OCI-LY1 (cell line): ENCODE results near the gene SORT1.

Experiments
- H2AFZ ChIP-seq: fragments of 200-600 bp; sonication (generic), shearing (Covaris generic); 2 replicates; pipeline ENCODE4 v1.6.0; 2014; ENCODE audit warnings: antibody characterized with exemption, mild to moderate bottlenecking, low read length
- H3F3A ChIP-seq: fragments of 200-600 bp; sonication (generic), shearing (Covaris generic); 2 replicates; pipeline ENCODE4 v1.6.0; 2014; ENCODE audit warnings: mild to moderate bottlenecking, antibody characterized with exemption, low read length, moderate library complexity; ENCODE audit not compliant: insufficient read depth
- H3K27ac ChIP-seq: fragments of 200-600 bp; sonication (generic); 2 replicates; pipeline ENCODE4 v1.5.1; 2014; ENCODE audit warnings: low read length, mixed run types, mild to moderate bottlenecking, low read depth; ENCODE audit not compliant: poor library complexity, severe bottlenecking
- H3K27me3 ChIP-seq: fragments of 200-600 bp; sonication (generic); 2 replicates; pipeline ENCODE4 v1.6.0; 2014; ENCODE audit warnings: antibody characterized with exemption, mild to moderate bottlenecking, low read length, moderate library complexity; ENCODE audit not compliant: insufficient read depth
- H3K36me3 ChIP-seq: fragments of 200-600 bp; sonication (generic); 2 replicates; pipeline ENCODE4 v1.6.1; 2014; ENCODE audit warnings: mild to moderate bottlenecking, antibody characterized with exemption, low read length, moderate library complexity, mixed read lengths; ENCODE audit not compliant: insufficient read depth
- H3K4me1 ChIP-seq: fragments of 200-600 bp; sonication (generic); 2 replicates; pipeline ENCODE4 v1.5.1; 2014; ENCODE audit warnings: mild to moderate bottlenecking, low read length, moderate library complexity; ENCODE audit not compliant: insufficient read depth, severe bottlenecking
- H3K4me2 ChIP-seq: fragments of 200-600 bp; sonication (generic), shearing (Covaris generic); 2 replicates; pipeline ENCODE4 v1.6.1; 2014; ENCODE audit warnings: low read length
- H3K4me3 ChIP-seq: fragments of 200-600 bp; sonication (generic); 2 replicates; pipeline ENCODE4 v1.5.1; 2014; ENCODE audit warnings: low read length, low read depth, mild to moderate bottlenecking, mixed read lengths; ENCODE audit not compliant: poor library complexity, severe bottlenecking
- H3K79me2 ChIP-seq: fragments of 200-600 bp; shearing (Covaris generic); 2 replicates; pipeline ENCODE4 v1.6.1; 2016; ENCODE audit warnings: mixed run types, low read length, mixed read lengths; ENCODE audit not compliant: insufficient read depth
- H3K9ac ChIP-seq: fragments of 200-600 bp; sonication (generic), shearing (Covaris generic); 2 replicates; pipeline ENCODE4 v1.6.1; 2014; ENCODE audit warnings: mild to moderate bottlenecking, low read length, mixed read lengths
- H3K9me2 ChIP-seq: fragments of 200-600 bp; sonication (generic), shearing (Covaris generic); 2 replicates; pipeline ENCODE4 v1.6.1; 2014; ENCODE audit warnings: low read depth, mild to moderate bottlenecking, low read length, mixed read lengths
- H3K9me3 ChIP-seq: fragments of 200-600 bp; shearing (Covaris generic); 2 replicates; pipeline ENCODE4 v1.6.1; 2014; ENCODE audit warnings: low read length, mixed read lengths
- H4K20me1 ChIP-seq: fragments of 200-600 bp; sonication (generic), shearing (Covaris generic); 2 replicates; pipeline ENCODE4 v1.6.0; 2016; ENCODE audit warnings: mild to moderate bottlenecking, low read length; ENCODE audit not compliant: insufficient read depth
- CTCF ChIP-seq: fragments of 200-600 bp; sonication (generic), shearing (Covaris generic); IDR thresholded peaks from 2 replicates; pipeline ENCODE4 v1.5.1; 2017; ENCODE audit warnings: mild to moderate bottlenecking, antibody characterized with exemption, low read length, moderate library complexity, mixed read lengths
- EZH2 ChIP-seq: fragments of 200-600 bp; sonication (generic), shearing (Covaris generic); IDR thresholded peaks from 2 replicates; pipeline ENCODE4 v1.8.0; 2017; ENCODE audit warnings: borderline replicate concordance, mixed run types, mild to moderate bottlenecking, antibody characterized with exemption, low read length, moderate library complexity, mixed read lengths

The SORT1 gene

DNA sequence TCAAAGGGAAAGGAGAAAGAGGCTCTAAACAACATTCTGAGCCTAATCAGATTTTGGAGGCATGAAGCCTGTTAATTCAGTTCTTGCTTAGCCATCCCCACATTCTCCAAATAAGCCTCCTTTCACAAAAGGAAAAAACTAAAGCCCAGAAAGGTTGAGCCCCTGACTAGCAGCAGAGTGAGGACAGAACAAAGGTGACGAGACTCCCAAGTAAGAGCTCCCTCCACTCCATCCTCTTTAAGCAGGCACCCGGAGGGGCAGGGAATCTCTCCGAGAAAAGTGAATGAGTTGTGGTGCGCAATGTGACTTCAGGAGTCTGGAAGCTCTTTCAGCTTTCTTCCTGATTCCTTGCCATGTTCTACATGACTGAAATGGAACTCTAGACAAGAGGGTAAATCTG lies 47.5 kb downstream of the SORT1 start:
- no peak overlapping the region for H2AFZ ChIP-seq

DNA sequence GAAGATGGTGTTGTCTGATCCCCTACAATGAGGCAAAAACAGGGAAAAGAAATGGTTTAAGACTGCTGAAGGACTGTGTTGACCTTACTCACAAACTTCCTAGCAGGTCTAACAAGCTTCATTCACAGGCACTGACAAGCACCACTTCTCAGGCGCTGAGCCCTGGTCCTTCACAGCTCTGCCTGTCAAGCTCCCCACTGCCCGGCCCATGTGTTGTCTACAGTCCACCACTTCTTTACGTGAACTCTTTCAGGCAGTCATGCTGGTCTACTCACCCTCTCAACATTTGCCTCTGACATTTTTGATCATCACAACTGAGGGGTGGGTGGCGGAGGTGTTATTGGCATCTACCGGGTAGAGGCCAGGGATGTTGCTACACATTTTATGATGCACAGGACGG lies 50.2 kb downstream of the SORT1 start:
- Histone ChIP-seq H3K9ac (no peak overlapping the region), H3K36me3 (no peaks in the 10 kb centered on the region), H3K9me3 (no peaks in the 10 kb centered on the region), H3K4me3 (no peak overlapping the region), H3K27ac (no peak overlapping the region), H3F3A (no peaks in the 10 kb centered on the region), H3K9me2 (no peaks in the 10 kb centered on the region), H2AFZ (no peak overlapping the region), H3K4me2 (no peak overlapping the region), H3K4me1 (no peaks in the 10 kb centered on the region), H3K27me3 (no peaks in the 10 kb centered on the region), H4K20me1 (no peaks in the 10 kb centered on the region), H3K79me2 (no peaks in the 10 kb centered on the region)
- TF ChIP-seq EZH2 (no peak), CTCF (no peak)

More for the DNA sequence above, 47.5 kb downstream of the SORT1 start:
- no peaks in the 10 kb centered on the region for H3K9me2 ChIP-seq
- H4K20me1 ChIP-seq, result no peaks in the 10 kb centered on the region
- no peaks in the 10 kb centered on the region for H3K9me3 ChIP-seq
- no peak overlapping the region for H3K27ac ChIP-seq
- H3F3A ChIP-seq, result no peaks in the 10 kb centered on the region
- H3K27me3 ChIP-seq, result no peaks in the 10 kb centered on the region
- no peak overlapping the region for H3K4me2 ChIP-seq
- no peak overlapping the region for H3K9ac ChIP-seq
- no peak overlapping the region for H3K4me3 ChIP-seq
- no peaks in the 10 kb centered on the region for H3K4me1 ChIP-seq
- TF ChIP-seq CTCF (no peak), EZH2 (no peak)
- H3K36me3 ChIP-seq, result no peaks in the 10 kb centered on the region
- no peaks in the 10 kb centered on the region for H3K79me2 ChIP-seq

- H3K79me2 ChIP-seq, result no peaks in the 10 kb centered on the region
- H3F3A ChIP-seq, result no peaks in the 10 kb centered on the region
- no peak overlapping the region for H3K27ac ChIP-seq
- no peak overlapping the region for H2AFZ ChIP-seq
- no peaks in the 10 kb centered on the region for H3K36me3 ChIP-seq
- H3K27me3 ChIP-seq, result no peaks in the 10 kb centered on the region
- TF ChIP-seq CTCF (no peak), EZH2 (no peak)
- H3K4me3 ChIP-seq, result no peak overlapping the region
- no peaks in the 10 kb centered on the region for H3K9me3 ChIP-seq
- H3K9me2 ChIP-seq, result no peaks in the 10 kb centered on the region
- no peaks in the 10 kb centered on the region for H4K20me1 ChIP-seq
- no peak overlapping the region for H3K9ac ChIP-seq
- H3K4me2 ChIP-seq, result no peak overlapping the region
- H3K4me1 ChIP-seq, result no peaks in the 10 kb centered on the region
These were observed 55.5 kb downstream of the SORT1 start for GRCh38 chr1:109341944-109342930.
